ENCODE measurements around the gene GPC6. TPM values are rescaled to one million over a fixed set of nuclear protein-coding genes. Genes with fewer than 3 reads are reported as not detected.

The GPC6 gene
- total RNA-seq, 1 donor from 2014 or later = 63.0 TPM

DNA sequence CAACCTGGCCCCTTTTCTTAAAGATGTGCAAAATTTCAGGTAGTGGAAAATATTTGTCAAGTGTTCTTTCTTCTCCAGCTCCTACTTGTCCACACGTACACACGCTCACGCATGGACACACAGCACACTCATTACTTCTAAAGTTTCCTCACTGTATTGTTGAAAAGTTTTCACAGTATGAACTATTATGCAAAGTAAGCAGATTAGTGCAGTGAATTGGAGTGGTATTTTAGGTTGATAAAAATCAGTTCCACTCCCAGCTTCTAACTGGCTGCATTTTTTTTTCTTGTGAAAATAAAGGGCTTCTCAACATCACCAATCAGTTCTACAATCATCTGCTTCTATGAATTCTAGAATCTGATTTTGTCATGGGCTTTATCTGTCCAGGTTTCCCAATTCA, 988.4 kb downstream of the GPC6 start:
- H3K27me3 Mint-ChIP-seq (ENCODE audit: low read depth, unreplicated experiment) = no peaks in the 10 kb centered on the region
- Histone ChIP-seq H3K4me1 (ENCODE audit: insufficient read depth, low read length) (peaks cover 5% of the 10 kb centered on the region), H3K79me2 (ENCODE audit: insufficient read depth, low read length) (no peaks in the 10 kb centered on the region), H3K9me3 (ENCODE audit: insufficient read depth, low read depth, low read length) (no peaks in the 10 kb centered on the region), H3K9ac (ENCODE audit: low read length) (no peak overlapping the region), H3K27ac (ENCODE audit: low read depth, low read length) (no peak overlapping the region), H3K27me3 (ENCODE audit: insufficient read depth, low read length) (no peaks in the 10 kb centered on the region), H3K4me3 (ENCODE audit: insufficient read depth, low read depth, low read length) (no peak overlapping the region), H3K4me2 (ENCODE audit: low read length) (no peak overlapping the region), H2AFZ (ENCODE audit: low read depth, low read length) (no peak overlapping the region), H4K20me1 (ENCODE audit: insufficient read depth, low read length) (no peaks in the 10 kb centered on the region), H3K36me3 (ENCODE audit: insufficient read depth, low read length) (no peaks in the 10 kb centered on the region)
- no peaks in the 10 kb centered on the region for H3K9me3 Mint-ChIP-seq (ENCODE audit: unreplicated experiment)
- H3K36me3 Mint-ChIP-seq (ENCODE audit: low read depth, unreplicated experiment) = no peaks in the 10 kb centered on the region
- FAIRE-seq (no peak), DNase-seq (ENCODE audit: low read depth) (no peak)
- H3K4me3 Mint-ChIP-seq (ENCODE audit: unreplicated experiment) = no peak overlapping the region
- no peak for TF ChIP-seq EZH2 (IDR thresholded peaks at IDR 0.05; ENCODE audit: insufficient read depth, low read length)
- TF ChIP-seq, protein P1, sequence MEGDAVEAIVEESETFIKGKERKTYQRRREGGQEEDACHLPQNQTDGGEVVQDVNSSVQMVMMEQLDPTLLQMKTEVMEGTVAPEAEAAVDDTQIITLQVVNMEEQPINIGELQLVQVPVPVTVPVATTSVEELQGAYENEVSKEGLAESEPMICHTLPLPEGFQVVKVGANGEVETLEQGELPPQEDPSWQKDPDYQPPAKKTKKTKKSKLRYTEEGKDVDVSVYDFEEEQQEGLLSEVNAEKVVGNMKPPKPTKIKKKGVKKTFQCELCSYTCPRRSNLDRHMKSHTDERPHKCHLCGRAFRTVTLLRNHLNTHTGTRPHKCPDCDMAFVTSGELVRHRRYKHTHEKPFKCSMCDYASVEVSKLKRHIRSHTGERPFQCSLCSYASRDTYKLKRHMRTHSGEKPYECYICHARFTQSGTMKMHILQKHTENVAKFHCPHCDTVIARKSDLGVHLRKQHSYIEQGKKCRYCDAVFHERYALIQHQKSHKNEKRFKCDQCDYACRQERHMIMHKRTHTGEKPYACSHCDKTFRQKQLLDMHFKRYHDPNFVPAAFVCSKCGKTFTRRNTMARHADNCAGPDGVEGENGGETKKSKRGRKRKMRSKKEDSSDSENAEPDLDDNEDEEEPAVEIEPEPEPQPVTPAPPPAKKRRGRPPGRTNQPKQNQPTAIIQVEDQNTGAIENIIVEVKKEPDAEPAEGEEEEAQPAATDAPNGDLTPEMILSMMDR (IDR thresholded peaks at IDR 0.05; ENCODE audit: insufficient read depth, low read depth, low read length) = no peak
- peaks cover 20% of the 10 kb centered on the region for H3K4me1 Mint-ChIP-seq (ENCODE audit: low read depth, unreplicated experiment)
- no peak overlapping the region for H3K27ac Mint-ChIP-seq (ENCODE audit: unreplicated experiment)

DNA sequence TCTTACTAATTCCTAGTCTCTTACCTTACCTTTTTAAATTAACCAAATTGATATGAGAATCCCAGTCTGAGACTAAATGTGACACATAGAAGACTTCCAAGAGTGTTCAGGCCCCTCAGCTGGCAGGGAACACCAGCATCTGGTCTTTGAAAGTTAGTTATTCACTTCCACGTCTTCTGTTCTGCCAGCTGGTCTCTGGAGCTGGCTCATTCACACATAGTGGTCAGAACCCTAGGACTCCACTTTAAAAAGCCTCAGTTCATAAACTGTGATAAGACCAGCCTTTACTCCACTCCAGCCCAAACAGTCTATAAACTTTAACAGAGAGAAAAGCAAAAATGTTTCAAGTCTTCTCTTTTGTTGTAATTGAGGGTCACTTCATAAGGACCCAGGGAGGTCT, 989.9 kb downstream of the GPC6 start:
- peak overlapping the region; percentile 92 for H3K27ac Mint-ChIP-seq (ENCODE audit: unreplicated experiment)

DNA sequence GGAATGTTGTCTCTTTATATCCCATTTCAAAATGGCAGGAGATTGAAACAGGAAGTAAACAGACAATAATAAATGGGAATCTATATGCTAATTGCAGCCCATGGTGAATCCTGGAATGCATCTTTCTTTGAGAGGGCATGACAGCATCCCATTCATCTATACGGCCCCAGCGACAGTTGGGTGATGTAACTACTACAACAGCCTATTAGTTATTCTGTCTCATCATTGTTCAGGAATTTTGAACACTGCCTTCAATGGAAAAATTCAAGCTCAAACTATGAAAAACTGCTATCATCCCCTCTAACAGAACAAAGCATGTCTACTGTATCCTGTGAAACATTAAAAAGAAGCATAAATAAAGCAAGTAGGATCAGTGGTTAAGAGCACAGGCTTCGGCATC, 990.8 kb downstream of the GPC6 start:
- peaks cover 5% of the 10 kb centered on the region for H3K4me1 ChIP-seq (ENCODE audit: insufficient read depth, low read length)
- no peak overlapping the region for H3K4me3 ChIP-seq (ENCODE audit: insufficient read depth, low read depth, low read length)
- no peaks in the 10 kb centered on the region for H4K20me1 ChIP-seq (ENCODE audit: insufficient read depth, low read length)
- DNase-seq (ENCODE audit: low read depth) (peak; percentile 67), FAIRE-seq (peak; percentile 17)
- H3K27me3 ChIP-seq (ENCODE audit: insufficient read depth, low read length) = no peaks in the 10 kb centered on the region
- Mint-ChIP-seq H3K9me3 (ENCODE audit: unreplicated experiment) (no peaks in the 10 kb centered on the region), H3K36me3 (ENCODE audit: low read depth, unreplicated experiment) (no peaks in the 10 kb centered on the region), H3K4me3 (ENCODE audit: unreplicated experiment) (no peak overlapping the region), H3K27ac (ENCODE audit: unreplicated experiment) (peak overlapping the region; percentile 92), H3K4me1 (ENCODE audit: low read depth, unreplicated experiment) (peaks cover 20% of the 10 kb centered on the region), H3K27me3 (ENCODE audit: low read depth, unreplicated experiment) (no peaks in the 10 kb centered on the region)
- H3K27ac ChIP-seq (ENCODE audit: low read depth, low read length) = peak overlapping the region; percentile 27
- TF ChIP-seq, protein P1 (IDR thresholded peaks at IDR 0.05; ENCODE audit: insufficient read depth, low read depth, low read length) = no peak
- TF ChIP-seq EZH2 (IDR thresholded peaks at IDR 0.05; ENCODE audit: insufficient read depth, low read length) = no peak
- H3K4me2 ChIP-seq (ENCODE audit: low read length) = peak overlapping the region; percentile 21
- no peaks in the 10 kb centered on the region for H3K36me3 ChIP-seq (ENCODE audit: insufficient read depth, low read length)
- no peak overlapping the region for H3K9ac ChIP-seq (ENCODE audit: low read length)
- no peak overlapping the region for H2AFZ ChIP-seq (ENCODE audit: low read depth, low read length)
- H3K79me2 ChIP-seq (ENCODE audit: insufficient read depth, low read length) = no peaks in the 10 kb centered on the region
- H3K9me3 ChIP-seq (ENCODE audit: insufficient read depth, low read depth, low read length) = no peaks in the 10 kb centered on the region

More for the DNA sequence above, 989.9 kb downstream of the GPC6 start:
- TF ChIP-seq, protein P1 (IDR thresholded peaks at IDR 0.05; ENCODE audit: insufficient read depth, low read depth, low read length) = no peak
- TF ChIP-seq EZH2 (IDR thresholded peaks at IDR 0.05; ENCODE audit: insufficient read depth, low read length) = no peak
- H3K9ac ChIP-seq (ENCODE audit: low read length) = no peak overlapping the region
- H3K4me2 ChIP-seq (ENCODE audit: low read length) = no peak overlapping the region
- no peak overlapping the region for H3K27ac ChIP-seq (ENCODE audit: low read depth, low read length)
- FAIRE-seq (no peak), DNase-seq (ENCODE audit: low read depth) (no peak)
- Mint-ChIP-seq H3K27me3 (ENCODE audit: low read depth, unreplicated experiment) (no peaks in the 10 kb centered on the region), H3K4me1 (ENCODE audit: low read depth, unreplicated experiment) (peaks cover 20% of the 10 kb centered on the region), H3K4me3 (ENCODE audit: unreplicated experiment) (no peak overlapping the region), H3K36me3 (ENCODE audit: low read depth, unreplicated experiment) (no peaks in the 10 kb centered on the region), H3K9me3 (ENCODE audit: unreplicated experiment) (no peaks in the 10 kb centered on the region)
- H3K4me1 ChIP-seq (ENCODE audit: insufficient read depth, low read length) = peaks cover 5% of the 10 kb centered on the region
- H3K79me2 ChIP-seq (ENCODE audit: insufficient read depth, low read length) = no peaks in the 10 kb centered on the region
- H3K9me3 ChIP-seq (ENCODE audit: insufficient read depth, low read depth, low read length) = no peaks in the 10 kb centered on the region
- no peaks in the 10 kb centered on the region for H4K20me1 ChIP-seq (ENCODE audit: insufficient read depth, low read length)
- H3K4me3 ChIP-seq (ENCODE audit: insufficient read depth, low read depth, low read length) = no peak overlapping the region
- no peak overlapping the region for H2AFZ ChIP-seq (ENCODE audit: low read depth, low read length)
- no peaks in the 10 kb centered on the region for H3K36me3 ChIP-seq (ENCODE audit: insufficient read depth, low read length)
- H3K27me3 ChIP-seq (ENCODE audit: insufficient read depth, low read length) = no peaks in the 10 kb centered on the region

Measured in astrocyte (in vitro differentiated cells and primary cell).